Neural progenitor cell (in vitro differentiated cells): ENCODE results near the gene TLE5. TPM values are rescaled to one million over a fixed set of nuclear protein-coding genes. Genes with fewer than 3 reads are reported as not detected.

Source experiments
- DNase-seq: peaks from one replicate; pipeline ENCODE4 v3.0.0-alpha.2; 2016; ENCODE audit warnings: low spot score
- H2AFZ ChIP-seq: fragments of 200-600 bp; sonication (generic); replicated peaks from 2 replicates; pipeline ENCODE4 v1.6.1; 2016; ENCODE audit warnings: antibody characterized with exemption
- H3F3A ChIP-seq: fragments of 200-600 bp; sonication (generic); 2 replicates; pipeline ENCODE4 v1.6.1; 2016; ENCODE audit warnings: antibody characterized with exemption, low read depth
- H3K27ac ChIP-seq: fragments of 200-600 bp; sonication (generic); 2 replicates; pipeline ENCODE4 v1.5.1; 2016; ENCODE audit warnings: mild to moderate bottlenecking
- H3K27me3 ChIP-seq: fragments of 200-600 bp; sonication (generic); 2 replicates; pipeline ENCODE4 v1.6.1; 2016; ENCODE audit warnings: mild to moderate bottlenecking, moderate library complexity
- H3K36me3 ChIP-seq: fragments of 200-600 bp; sonication (generic); 2 replicates; pipeline ENCODE4 v1.5.1; 2016
- H3K4me1 ChIP-seq: fragments of 200-600 bp; sonication (generic); 2 replicates; pipeline ENCODE4 v1.6.1; 2016; ENCODE audit warnings: mixed run types
- H3K4me2 ChIP-seq: fragments of 200-600 bp; sonication (generic); 2 replicates; pipeline ENCODE4 v1.6.1; 2016
- H3K4me3 ChIP-seq: fragments of 200-600 bp; sonication (generic); 2 replicates; pipeline ENCODE4 v1.5.1; 2016
- H3K79me2 ChIP-seq: fragments of 200-600 bp; sonication (generic); 2 replicates; pipeline ENCODE4 v1.6.1; 2016; ENCODE audit warnings: low read depth
- H3K9ac ChIP-seq: fragments of 200-600 bp; sonication (generic); 2 replicates; pipeline ENCODE4 v1.6.1; 2016
- H3K9me3 ChIP-seq: fragments of 200-600 bp; sonication (generic); 2 replicates; pipeline ENCODE4 v1.5.1; 2016; ENCODE audit warnings: low read depth
- H4K20me1 ChIP-seq: fragments of 200-600 bp; sonication (generic); 2 replicates; pipeline ENCODE4 v1.6.1; 2016; ENCODE audit warnings: low read depth
- H3K27ac Mint-ChIP-seq: 3 replicates; pipeline ENCODE4 v1.8.0; 2021; ENCODE audit warnings: mixed read lengths
- H3K27me3 Mint-ChIP-seq: 2 replicates; pipeline ENCODE4 v1.8.0; 2022; ENCODE audit warnings: low read depth, mild to moderate bottlenecking, inconsistent platforms, moderate library complexity, mixed read lengths; ENCODE audit not compliant: insufficient read depth
- H3K36me3 Mint-ChIP-seq: 3 replicates; pipeline ENCODE4 v1.8.0; 2021; ENCODE audit warnings: mixed read lengths
- H3K4me1 Mint-ChIP-seq: 3 replicates; pipeline ENCODE4 v1.8.0; 2021; ENCODE audit warnings: mixed read lengths
- H3K4me3 Mint-ChIP-seq: 3 replicates; pipeline ENCODE4 v1.8.0; 2021; ENCODE audit warnings: mild to moderate bottlenecking, moderate library complexity, mixed read lengths
- H3K9me3 Mint-ChIP-seq: 3 replicates; pipeline ENCODE4 v1.8.0; 2020; ENCODE audit warnings: mixed read lengths
- EZH2 ChIP-seq: fragments of 200-600 bp; sonication (generic); IDR thresholded peaks from 2 replicates; pipeline ENCODE4 v1.6.1; 2017; ENCODE audit warnings: antibody characterized with exemption, mild to moderate bottlenecking, moderate library complexity
- EZH2phosphoT487 ChIP-seq: fragments of 200-600 bp; sonication (generic); IDR thresholded peaks from 2 replicates; pipeline ENCODE4 v1.6.1; 2017; ENCODE audit warnings: antibody characterized with exemption
- total RNA-seq: library from RNA; depleted of rRNA; stranded (reverse); fragments of >200 nt; gene quantifications from 2 replicates; pipeline ENCODE4 v1.2.3, GENCODE V29; 2015; ENCODE audit warnings: low replicate concordance
- TF ChIP-seq, protein P1 (sequence below): fragments of 200-600 bp; sonication (generic); IDR thresholded peaks from 2 replicates; pipeline ENCODE4 v1.5.1; 2017; ENCODE audit warnings: antibody characterized with exemption, mild to moderate bottlenecking

Gene TLE5
- total RNA-seq, 1 donor from 2014 or later = 54.6 TPM

DNA sequence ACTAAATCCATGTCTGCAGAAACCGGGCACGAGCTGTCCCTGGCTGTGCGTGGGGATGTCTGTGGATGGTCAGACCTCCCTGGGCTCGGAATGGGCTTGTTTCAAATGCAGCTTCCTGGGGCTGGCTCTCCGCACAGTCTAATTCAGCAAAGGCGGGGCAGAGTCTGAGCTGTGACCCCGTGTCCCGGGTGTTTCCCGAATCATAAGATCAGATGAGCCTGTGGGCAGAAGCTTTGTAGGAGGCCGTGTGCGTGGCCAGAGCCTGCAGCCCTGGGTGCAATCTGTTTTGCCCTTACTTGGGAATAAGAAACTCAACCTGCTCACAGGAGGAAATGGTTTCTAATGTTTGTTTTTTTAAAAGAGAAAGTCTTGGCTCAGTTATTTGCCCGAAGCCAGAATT is 18.0 kb upstream of the TLE5 start:
- Mint-ChIP-seq H3K4me3 (no peak overlapping the region), H3K9me3 (no peaks in the 10 kb centered on the region), H3K27ac (no peak overlapping the region), H3K27me3 (peaks cover 9% of the 10 kb centered on the region), H3K36me3 (no peaks in the 10 kb centered on the region), H3K4me1 (peaks cover 4% of the 10 kb centered on the region)
- Histone ChIP-seq H3K4me3 (no peak overlapping the region), H3K36me3 (no peaks in the 10 kb centered on the region), H2AFZ (no peak overlapping the region), H3K9ac (no peak overlapping the region), H3K27ac (no peak overlapping the region), H3K4me1 (no peaks in the 10 kb centered on the region), H3K4me2 (no peak overlapping the region), H3K79me2 (no peaks in the 10 kb centered on the region), H4K20me1 (no peaks in the 10 kb centered on the region), H3K27me3 (peaks cover 6% of the 10 kb centered on the region), H3F3A (no peaks in the 10 kb centered on the region), H3K9me3 (no peaks in the 10 kb centered on the region)
- no peak for TF ChIP-seq EZH2phosphoT487
- TF ChIP-seq EZH2 = no peak
- TF ChIP-seq, protein P1, sequence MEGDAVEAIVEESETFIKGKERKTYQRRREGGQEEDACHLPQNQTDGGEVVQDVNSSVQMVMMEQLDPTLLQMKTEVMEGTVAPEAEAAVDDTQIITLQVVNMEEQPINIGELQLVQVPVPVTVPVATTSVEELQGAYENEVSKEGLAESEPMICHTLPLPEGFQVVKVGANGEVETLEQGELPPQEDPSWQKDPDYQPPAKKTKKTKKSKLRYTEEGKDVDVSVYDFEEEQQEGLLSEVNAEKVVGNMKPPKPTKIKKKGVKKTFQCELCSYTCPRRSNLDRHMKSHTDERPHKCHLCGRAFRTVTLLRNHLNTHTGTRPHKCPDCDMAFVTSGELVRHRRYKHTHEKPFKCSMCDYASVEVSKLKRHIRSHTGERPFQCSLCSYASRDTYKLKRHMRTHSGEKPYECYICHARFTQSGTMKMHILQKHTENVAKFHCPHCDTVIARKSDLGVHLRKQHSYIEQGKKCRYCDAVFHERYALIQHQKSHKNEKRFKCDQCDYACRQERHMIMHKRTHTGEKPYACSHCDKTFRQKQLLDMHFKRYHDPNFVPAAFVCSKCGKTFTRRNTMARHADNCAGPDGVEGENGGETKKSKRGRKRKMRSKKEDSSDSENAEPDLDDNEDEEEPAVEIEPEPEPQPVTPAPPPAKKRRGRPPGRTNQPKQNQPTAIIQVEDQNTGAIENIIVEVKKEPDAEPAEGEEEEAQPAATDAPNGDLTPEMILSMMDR = no peak
- DNase-seq = no peak

DNA sequence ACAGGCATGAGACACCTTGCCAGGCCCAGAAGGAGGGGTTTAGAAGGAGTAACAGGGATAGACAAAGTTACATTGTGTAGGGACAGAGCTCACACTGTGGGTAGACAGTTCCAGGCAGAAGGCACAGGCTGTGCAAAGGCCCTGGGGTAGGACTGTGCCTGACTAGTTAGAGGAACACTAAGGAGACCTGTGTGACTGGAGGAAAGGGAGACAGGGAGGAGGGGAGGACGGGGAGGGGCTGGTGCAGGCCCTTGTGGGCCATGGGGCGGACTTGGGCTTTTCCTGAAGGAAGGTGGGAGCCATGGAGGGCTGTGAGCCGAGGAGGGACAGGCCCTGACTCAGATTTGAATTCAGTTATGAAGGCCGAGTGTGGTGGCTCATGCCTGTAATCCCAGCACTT is 17.3 kb upstream of the TLE5 start:
- Histone ChIP-seq H4K20me1 (no peaks in the 10 kb centered on the region), H3K9ac (no peak overlapping the region), H3K27ac (no peak overlapping the region), H3K4me3 (no peak overlapping the region), H3K36me3 (no peaks in the 10 kb centered on the region), H3K79me2 (no peaks in the 10 kb centered on the region), H3K4me1 (no peaks in the 10 kb centered on the region), H3K27me3 (peaks cover 9% of the 10 kb centered on the region), H3F3A (no peaks in the 10 kb centered on the region), H2AFZ (no peak overlapping the region), H3K9me3 (no peaks in the 10 kb centered on the region), H3K4me2 (no peak overlapping the region)
- Mint-ChIP-seq H3K4me1 (peaks cover 4% of the 10 kb centered on the region), H3K27ac (no peak overlapping the region), H3K9me3 (no peaks in the 10 kb centered on the region), H3K4me3 (peak overlapping the region; percentile 41), H3K27me3 (peaks cover 12% of the 10 kb centered on the region), H3K36me3 (no peaks in the 10 kb centered on the region)
- no peak for TF ChIP-seq EZH2phosphoT487
- TF ChIP-seq, protein P1 = no peak
- TF ChIP-seq EZH2 = no peak
- DNase-seq = no peak

DNA sequence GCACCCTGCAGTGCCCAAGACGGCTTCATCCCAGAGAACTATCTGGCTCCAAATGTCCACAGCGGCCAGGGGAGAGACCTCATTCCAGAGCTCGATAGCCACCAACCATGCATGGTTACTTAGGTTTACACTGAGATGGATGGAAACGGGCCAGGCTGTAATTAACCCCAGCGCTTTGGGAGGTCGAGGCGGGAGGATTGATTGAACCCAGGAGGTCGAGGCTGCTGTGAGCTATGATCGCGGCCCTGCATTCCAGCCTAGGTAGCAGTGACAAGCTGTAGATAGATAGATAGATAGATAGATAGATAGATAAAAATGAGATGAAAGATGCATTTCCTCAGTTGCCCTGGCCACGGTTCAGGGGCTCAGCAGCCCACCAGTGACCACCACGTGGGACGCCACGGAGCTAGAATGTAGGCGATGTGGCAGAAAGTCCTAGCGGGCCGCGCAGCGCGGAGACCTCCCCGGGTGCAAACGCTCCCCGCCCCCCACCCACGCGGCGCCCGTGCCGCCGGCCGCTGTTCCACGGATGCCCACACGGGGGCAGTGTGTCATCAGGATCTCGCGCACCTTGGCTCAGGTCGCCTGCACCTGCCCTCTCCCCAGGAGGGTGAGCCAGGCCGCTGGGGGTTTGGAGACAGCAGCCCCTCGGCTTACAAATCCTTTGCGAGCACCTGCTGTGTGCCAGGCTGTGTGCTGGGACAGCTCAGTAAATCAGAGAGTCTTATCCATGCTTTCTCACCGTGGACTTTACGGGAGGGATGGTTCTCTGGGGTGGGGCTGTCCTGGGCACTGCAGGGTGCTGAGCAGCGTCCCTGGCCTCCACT is 13.5 kb upstream of the TLE5 start:
- no peaks in the 10 kb centered on the region for H3K4me1 ChIP-seq
- H3K79me2 ChIP-seq = no peaks in the 10 kb centered on the region
- peak; percentile 74 for DNase-seq
- no peak overlapping the region for H3K4me3 ChIP-seq
- H3F3A ChIP-seq = no peaks in the 10 kb centered on the region
- Mint-ChIP-seq H3K27me3 (peaks cover 18% of the 10 kb centered on the region), H3K36me3 (no peaks in the 10 kb centered on the region), H3K27ac (no peak overlapping the region), H3K4me3 (peak overlapping the region; percentile 65), H3K9me3 (no peaks in the 10 kb centered on the region), H3K4me1 (peaks cover 11% of the 10 kb centered on the region)
- H3K27me3 ChIP-seq = peaks cover 9% of the 10 kb centered on the region
- no peak overlapping the region for H3K27ac ChIP-seq
- TF ChIP-seq, protein P1 = peak; percentile 97
- no peak for TF ChIP-seq EZH2
- no peaks in the 10 kb centered on the region for H4K20me1 ChIP-seq
- H3K9me3 ChIP-seq = no peaks in the 10 kb centered on the region
- H3K36me3 ChIP-seq = no peaks in the 10 kb centered on the region
- H3K9ac ChIP-seq = no peak overlapping the region
- peak overlapping the region; percentile 67 for H3K4me2 ChIP-seq
- no peak overlapping the region for H2AFZ ChIP-seq
